Parathyroid adenoma (tissue), 2 donors: ENCODE measurements around the gene CORIN.

ENCODE experiments used
- H2AFZ ChIP-seq: fragments of 300-600 bp; sonication (generic); one replicate; pipeline ENCODE4 v1.7.0; 2017; ENCODE audit warnings: antibody characterized with exemption, mild to moderate bottlenecking
- H3K27ac ChIP-seq: fragments of 300-600 bp; sonication (generic); one replicate; pipeline ENCODE4 v1.7.0; 2017
- H3K27me3 ChIP-seq: fragments of 300-600 bp; sonication (generic); one replicate; pipeline ENCODE4 v1.7.0; 2017; ENCODE audit warnings: low read length; ENCODE audit not compliant: control insufficient read depth, insufficient read depth
- H3K36me3 ChIP-seq: fragments of 300-600 bp; sonication (generic); one replicate; pipeline ENCODE4 v1.7.0; 2017; ENCODE audit warnings: low read length; ENCODE audit not compliant: control insufficient read depth, insufficient read depth
- H3K4me1 ChIP-seq: fragments of 300-600 bp; sonication (generic); one replicate; pipeline ENCODE4 v1.7.0; 2017; ENCODE audit warnings: control low read depth
- H3K4me2 ChIP-seq: fragments of 300-600 bp; sonication (generic); one replicate; pipeline ENCODE4 v1.7.0; 2017; ENCODE audit warnings: low read length
- H3K4me3 ChIP-seq: fragments of 300-600 bp; sonication (generic); one replicate; pipeline ENCODE4 v1.7.0; 2017; ENCODE audit warnings: low read depth, low read length
- H3K79me2 ChIP-seq: fragments of 300-600 bp; sonication (generic); one replicate; pipeline ENCODE4 v1.7.0; 2017; ENCODE audit warnings: control low read depth
- H3K9ac ChIP-seq: fragments of 300-600 bp; sonication (generic); one replicate; pipeline ENCODE4 v1.7.0; 2017; ENCODE audit warnings: mild to moderate bottlenecking
- H3K9me3 ChIP-seq: fragments of 300-600 bp; sonication (generic); one replicate; pipeline ENCODE4 v1.7.0; 2017; ENCODE audit warnings: low read length; ENCODE audit not compliant: control insufficient read depth
- CTCF ChIP-seq: fragments of 300-600 bp; sonication (generic); IDR thresholded peaks from one replicate; pipeline ENCODE4 v1.7.0; 2017; ENCODE audit warnings: antibody characterized with exemption, mild to moderate bottlenecking
- donor health status: primary hyperparathyroidism.

Gene CORIN

GRCh38 chr4:47788126-47788525 is 49.7 kb downstream of the CORIN start:
- Histone ChIP-seq H3K27ac (no peak overlapping the region), H3K27me3 (no peaks in the 10 kb centered on the region), H2AFZ (no peak overlapping the region), H3K36me3 (no peaks in the 10 kb centered on the region), H3K9me3 (no peaks in the 10 kb centered on the region), H3K4me1 (no peaks in the 10 kb centered on the region), H3K79me2 (no peaks in the 10 kb centered on the region), H3K9ac (no peak overlapping the region), H3K4me2 (no peak overlapping the region), H3K4me3 (no peak overlapping the region)
- TF ChIP-seq CTCF: no peak

DNA sequence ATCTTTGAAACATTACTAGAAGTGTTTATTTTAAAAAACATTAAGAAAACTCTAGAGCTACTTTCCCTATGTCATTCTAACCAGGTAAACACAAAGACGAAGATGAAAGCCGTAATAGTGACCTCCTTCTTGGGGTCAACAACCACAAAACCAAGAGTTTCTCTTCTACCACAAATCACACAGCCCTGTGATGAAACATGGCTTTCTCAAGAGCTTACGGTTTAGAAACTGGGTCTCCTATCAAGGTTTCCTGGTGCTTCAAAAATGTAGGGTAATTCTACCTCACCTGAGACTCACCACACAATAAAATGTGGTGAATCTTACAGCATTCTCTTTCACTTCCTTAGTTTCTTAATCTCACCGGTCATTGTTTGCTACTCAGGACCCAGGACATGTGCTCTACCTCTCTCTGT is 50.9 kb downstream of the CORIN start:
- Histone ChIP-seq H3K4me2 (no peak overlapping the region), H3K4me1 (no peaks in the 10 kb centered on the region), H2AFZ (no peak overlapping the region), H3K79me2 (no peaks in the 10 kb centered on the region), H3K27ac (no peak overlapping the region), H3K36me3 (no peaks in the 10 kb centered on the region), H3K4me3 (no peak overlapping the region), H3K27me3 (no peaks in the 10 kb centered on the region), H3K9me3 (no peaks in the 10 kb centered on the region), H3K9ac (no peak overlapping the region)
- TF ChIP-seq CTCF: no peak

DNA sequence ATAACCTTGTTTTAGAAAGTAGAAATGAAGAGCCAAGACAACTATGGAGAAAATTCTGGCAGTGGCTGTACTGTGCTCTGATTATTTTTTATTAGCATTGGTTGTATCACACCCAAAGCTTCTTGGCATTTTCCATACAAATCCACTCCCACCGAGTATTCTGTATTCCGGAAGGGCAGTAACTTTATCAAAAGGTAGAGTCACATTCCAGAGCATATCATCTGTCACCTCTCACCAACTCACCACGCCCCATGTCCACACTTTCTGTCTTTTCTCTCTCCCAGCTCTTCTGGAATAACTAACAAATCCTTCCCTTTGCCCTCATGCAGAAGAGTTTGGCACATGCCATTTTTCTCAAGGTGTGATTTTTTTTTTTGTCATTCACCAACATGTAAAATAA is 52.7 kb downstream of the CORIN start:
- Histone ChIP-seq H3K79me2 (no peaks in the 10 kb centered on the region), H3K9ac (no peak overlapping the region), H3K4me3 (no peak overlapping the region), H3K27ac (no peak overlapping the region), H3K27me3 (no peaks in the 10 kb centered on the region), H3K4me1 (no peaks in the 10 kb centered on the region), H3K36me3 (no peaks in the 10 kb centered on the region), H2AFZ (no peak overlapping the region), H3K9me3 (no peaks in the 10 kb centered on the region), H3K4me2 (no peak overlapping the region)
- no peak for TF ChIP-seq CTCF

DNA sequence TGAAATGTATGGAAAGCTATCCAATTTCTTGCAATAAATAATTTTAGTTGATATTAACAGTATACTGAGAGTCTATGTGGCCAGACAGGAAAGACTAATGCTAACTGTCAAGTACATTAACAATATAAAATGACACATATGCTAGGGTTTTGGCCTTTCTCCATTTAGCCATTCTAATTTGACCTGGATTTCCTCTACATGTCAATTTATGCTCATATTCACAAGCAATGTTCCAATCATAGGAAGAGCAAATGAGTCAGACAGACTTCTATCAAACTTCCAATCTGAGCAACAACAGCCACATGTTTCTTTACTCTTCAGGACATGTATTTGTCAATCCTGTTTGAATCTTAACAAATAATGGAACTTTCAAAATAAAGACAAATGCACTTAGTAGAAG is 53.6 kb downstream of the CORIN start:
- H3K27me3 ChIP-seq: no peaks in the 10 kb centered on the region
- no peak for TF ChIP-seq CTCF
- no peak overlapping the region for H3K27ac ChIP-seq
- H3K4me3 ChIP-seq: no peak overlapping the region
- H3K4me2 ChIP-seq: no peak overlapping the region
- no peaks in the 10 kb centered on the region for H3K79me2 ChIP-seq
- no peak overlapping the region for H2AFZ ChIP-seq
- no peaks in the 10 kb centered on the region for H3K4me1 ChIP-seq
- H3K36me3 ChIP-seq: no peaks in the 10 kb centered on the region
- no peak overlapping the region for H3K9ac ChIP-seq
- no peaks in the 10 kb centered on the region for H3K9me3 ChIP-seq

- no peaks in the 10 kb centered on the region for H3K9me3 ChIP-seq
- H3K79me2 ChIP-seq: no peaks in the 10 kb centered on the region
- H3K4me1 ChIP-seq: no peaks in the 10 kb centered on the region
- TF ChIP-seq CTCF: no peak
- no peak overlapping the region for H3K4me3 ChIP-seq
- no peak overlapping the region for H2AFZ ChIP-seq
- no peak overlapping the region for H3K27ac ChIP-seq
- H3K9ac ChIP-seq: no peak overlapping the region
- no peaks in the 10 kb centered on the region for H3K36me3 ChIP-seq
- no peaks in the 10 kb centered on the region for H3K27me3 ChIP-seq
- no peak overlapping the region for H3K4me2 ChIP-seq
Observed at GRCh38 chr4:47776353-47776752, 61.5 kb downstream of the CORIN start.
